Measurements from ENCODE around the gene NUP188. TPM values are rescaled to one million over a fixed set of nuclear protein-coding genes. Genes with fewer than 3 reads are reported as not detected.

Gene NUP188
- total and polyA plus RNA-seq, 2 of the 4 experiments (the other 2 are of a cell fraction) = 53.0 to 59.1 TPM

DNA sequence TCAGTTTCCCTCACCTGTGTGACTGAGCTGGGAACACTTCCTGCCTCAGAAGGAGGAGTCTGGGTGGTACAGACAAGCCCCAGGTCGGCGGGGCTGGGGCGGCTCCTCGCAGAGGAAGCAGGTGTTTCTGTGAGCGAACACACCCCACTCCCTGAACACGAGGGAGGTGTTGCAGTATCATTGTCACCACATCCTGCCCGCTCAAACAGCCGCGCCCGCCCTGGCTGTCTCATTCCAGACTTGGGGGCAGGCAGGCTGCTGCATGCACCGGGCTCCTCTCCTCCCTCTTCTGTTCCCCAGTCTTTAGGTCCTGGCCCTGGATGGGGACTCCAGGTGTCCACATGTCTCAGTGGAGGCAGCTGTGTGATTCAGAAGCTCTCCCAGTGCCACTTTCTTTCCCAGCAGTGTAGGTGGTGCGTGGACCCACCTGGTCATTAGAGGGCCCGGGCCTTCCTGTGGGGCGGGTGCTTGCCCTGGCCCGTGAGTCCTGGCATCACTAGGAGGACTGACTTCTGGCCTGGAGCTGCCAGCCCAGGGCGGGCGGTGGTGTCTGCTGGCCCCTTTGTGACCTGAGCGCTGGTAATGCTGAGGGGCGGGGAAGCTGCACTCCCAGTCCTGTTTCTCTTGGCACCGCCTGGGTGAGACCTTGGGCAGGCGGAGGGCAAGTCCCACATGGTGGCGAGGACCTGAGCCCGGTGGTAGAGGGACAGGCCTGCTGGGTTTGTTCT lies 45.0 kb upstream of the NUP188 start:
- no peak overlapping the region for H3K56ac ChIP-seq (ENCODE audit: extremely low read depth, insufficient read depth, low read length)
- peaks cover 24 to 81% of the 10 kb centered on the region in 2 experiments; a peak in 3 of 4 replicates for H3K79me1 ChIP-seq (ENCODE audit: low read depth in 1 of 2, low read length in 2 of 2)
- no peak overlapping the region for H3K4me2 ChIP-seq (ENCODE audit: low read depth, low read length)
- no peak overlapping the region for H2BK15ac ChIP-seq (ENCODE audit: low read depth, low read length)
- H3K9ac ChIP-seq (ENCODE audit: low read depth, low read length) = no peak overlapping the region
- TF ChIP-seq RCOR1 (IDR thresholded peaks at IDR 0.05; ENCODE audit: insufficient replicate concordance, low read length) (no peak), BHLHE40 (IDR thresholded peaks at IDR 0.05; ENCODE audit: low read depth, low read length) (no peak), FOS (IDR thresholded peaks at IDR 0.05; ENCODE audit: low read depth, low read length) (no peak)
- intact Hi-C loops (cut with micrococcal nuclease) (no loop called here), dilution Hi-C loops (cut with HindIII; ENCODE audit: low sequenced_read_pairs, unreplicated experiment) (no loop called here), in situ Hi-C loops (cut with MboI; ENCODE audit: low sequenced_read_pairs) (no loop called here)
- no peak overlapping the region for H2AK5ac ChIP-seq (ENCODE audit: low read depth, low read length)
- H3K9me3 ChIP-seq (ENCODE audit: control insufficient read depth, insufficient read depth, low read length) = no peaks in the 10 kb centered on the region
- peaks cover 23% of the 10 kb centered on the region for H3K36me3 ChIP-seq (ENCODE audit: control insufficient read depth, insufficient read depth, low read length)
- H3K14ac ChIP-seq (replicated peaks; ENCODE audit: low read depth, low read length) = no peak overlapping the region
- H3K27me3 ChIP-seq (ENCODE audit: control insufficient read depth, insufficient read depth, low read length) = no peaks in the 10 kb centered on the region
- H2BK120ac ChIP-seq (ENCODE audit: low read depth, low read length) = no peak overlapping the region
- POLR2A ChIA-PET (ENCODE audit: unreplicated experiment) = no interaction called here
- no peak overlapping the region for H3K18ac ChIP-seq (ENCODE audit: low read depth, low read length)
- no peak overlapping the region for H4K8ac ChIP-seq (ENCODE audit: low read depth in 2 of 2, low read length in 2 of 2)
- H3K23ac ChIP-seq (ENCODE audit: low read depth, low read length) = no peak overlapping the region
- peak overlapping the region; percentile 52 for H2AK9ac ChIP-seq (replicated peaks; ENCODE audit: low read depth, low read length, poor library complexity)
- H3K4me1 ChIP-seq (ENCODE audit: control insufficient read depth, insufficient read depth, low read length) = peaks cover 4% of the 10 kb centered on the region
- H4K20me1 ChIP-seq (ENCODE audit: insufficient read depth, low read length) = peaks cover 16% of the 10 kb centered on the region
- H2AFZ ChIP-seq (replicated peaks; ENCODE audit: low read length, poor library complexity) = no peak overlapping the region
- CTCF ChIA-PET = no interaction called here
- H2BK20ac ChIP-seq (ENCODE audit: low read depth, low read length) = no peak overlapping the region
- no peak overlapping the region for H3K27ac ChIP-seq (ENCODE audit: insufficient read depth, low read length)
- H2BK5ac ChIP-seq (ENCODE audit: low read depth, low read length, poor library complexity, severe bottlenecking) = no peak overlapping the region
- 94% methylated on average over 5 of the region's 23 CpGs; no CpG with 5 or more reads in 1 of the 2 experiments for WGBS, 2 experiments (ENCODE audit: extremely low coverage in 2 of 2, insufficient read length in 1 of 2)
- no peak overlapping the region for H4K5ac ChIP-seq (ENCODE audit: low read depth, low read length)
- H3K4me3 ChIP-seq (ENCODE audit: insufficient read depth, low read depth, low read length) = no peak overlapping the region
- H3K9me1 ChIP-seq (ENCODE audit: insufficient read depth, low read length) = peaks cover 18% of the 10 kb centered on the region
- DNase-seq (no peak), ATAC-seq (ENCODE audit: low read depth) (no peak)
- H4K91ac ChIP-seq (ENCODE audit: insufficient read depth, low read depth, low read length) = no peak overlapping the region
- H3K4ac ChIP-seq (ENCODE audit: low read depth, low read length) = no peak overlapping the region; the same call in 1 of the 2 replicates
- no TSS peak for BruUV-seq (replicated peaks)
